ENCODE measurements around the gene PRKCE. TPM values are rescaled to one million over a fixed set of nuclear protein-coding genes. Genes with fewer than 3 reads are reported as not detected.

Gene PRKCE
- total RNA-seq, 1 experiment from 2014 or later, result 1.3 TPM

DNA sequence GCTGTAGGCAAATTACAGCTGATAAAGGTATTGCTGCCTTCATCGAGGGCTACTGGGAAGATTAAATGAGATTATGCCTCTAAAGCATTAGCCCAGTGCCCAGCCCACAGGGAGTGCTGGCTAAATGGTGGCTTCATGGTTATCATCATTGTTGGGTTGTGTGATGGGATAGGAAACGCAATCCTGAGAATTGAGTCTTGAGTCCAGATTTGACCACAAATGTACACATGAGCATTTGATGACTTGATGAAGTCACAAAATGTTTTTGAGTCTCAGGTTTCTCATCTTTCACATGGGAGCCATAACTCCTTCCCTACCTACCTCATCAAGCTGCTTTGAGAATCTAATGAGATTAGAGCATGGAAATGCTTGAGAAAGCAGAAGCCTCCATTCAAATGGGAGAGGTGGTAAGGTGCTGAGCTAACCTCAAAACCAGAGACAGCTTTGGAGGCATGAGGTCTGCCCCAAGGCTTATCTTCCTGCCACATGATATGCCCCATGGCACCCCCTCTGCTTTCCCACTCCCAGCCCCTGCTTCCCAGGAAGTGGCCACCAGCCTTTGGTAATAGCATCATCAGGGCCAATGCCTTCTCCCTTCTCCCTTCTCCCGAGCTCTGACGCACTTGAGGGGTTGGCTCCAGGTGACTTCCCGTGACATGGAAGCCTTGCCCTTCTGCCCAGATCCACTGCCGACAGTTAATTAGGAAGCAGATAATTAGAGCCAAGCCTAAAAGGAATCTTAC lies 496.3 kb downstream of the PRKCE start:
- H3K27ac ChIP-seq (ENCODE audit: insufficient read length, low read depth, low read length), result no peak overlapping the region
- H4K8ac ChIP-seq (replicated peaks; ENCODE audit: insufficient read length, low read depth, low read length), result no peak overlapping the region
- H3K79me2 ChIP-seq (ENCODE audit: insufficient read depth, low read length), result no peaks in the 10 kb centered on the region
- no peak overlapping the region for H2BK120ac ChIP-seq (ENCODE audit: low read depth, low read length, poor library complexity, severe bottlenecking)
- Mint-ChIP-seq H3K9me3 (no peaks in the 10 kb centered on the region), H3K4me1 (peaks cover 11 to 18% of the 10 kb centered on the region in 2 experiments), H3K27me3 (ENCODE audit: low read depth) (peaks cover 3% of the 10 kb centered on the region; the same call in 1 of the 2 replicates), H3K27ac (no peak overlapping the region), H3K4me3 (no peak overlapping the region), H3K36me3 (ENCODE audit: insufficient read depth in 1 of 3, low read depth in 3 of 3) (no peaks in the 10 kb centered on the region)
- H3K9ac ChIP-seq (ENCODE audit: extremely low read depth, insufficient read length, low read length), result no peak overlapping the region
- no peak overlapping the region for H3K18ac ChIP-seq (ENCODE audit: insufficient read length, low read depth, low read length)
- no peak for DNase-seq
- no peak overlapping the region for H2AK5ac ChIP-seq (ENCODE audit: insufficient read length, low read length)
- H3K23me2 ChIP-seq (ENCODE audit: insufficient read length, low read depth, low read length, poor library complexity, severe bottlenecking), result no peaks in the 10 kb centered on the region
- no peak overlapping the region for H3K56ac ChIP-seq (ENCODE audit: insufficient read length, low read depth, low read length)
- no peaks in the 10 kb centered on the region for H4K20me1 ChIP-seq (ENCODE audit: control insufficient read depth, insufficient read depth, insufficient read length)
- no peak overlapping the region for H2BK5ac ChIP-seq (ENCODE audit: insufficient read length, low read length)
- H2BK15ac ChIP-seq (ENCODE audit: low read depth, low read length), result no peak overlapping the region
- no peak overlapping the region for H3K4ac ChIP-seq (ENCODE audit: low read depth, low read length)
- TF ChIP-seq, protein P1, sequence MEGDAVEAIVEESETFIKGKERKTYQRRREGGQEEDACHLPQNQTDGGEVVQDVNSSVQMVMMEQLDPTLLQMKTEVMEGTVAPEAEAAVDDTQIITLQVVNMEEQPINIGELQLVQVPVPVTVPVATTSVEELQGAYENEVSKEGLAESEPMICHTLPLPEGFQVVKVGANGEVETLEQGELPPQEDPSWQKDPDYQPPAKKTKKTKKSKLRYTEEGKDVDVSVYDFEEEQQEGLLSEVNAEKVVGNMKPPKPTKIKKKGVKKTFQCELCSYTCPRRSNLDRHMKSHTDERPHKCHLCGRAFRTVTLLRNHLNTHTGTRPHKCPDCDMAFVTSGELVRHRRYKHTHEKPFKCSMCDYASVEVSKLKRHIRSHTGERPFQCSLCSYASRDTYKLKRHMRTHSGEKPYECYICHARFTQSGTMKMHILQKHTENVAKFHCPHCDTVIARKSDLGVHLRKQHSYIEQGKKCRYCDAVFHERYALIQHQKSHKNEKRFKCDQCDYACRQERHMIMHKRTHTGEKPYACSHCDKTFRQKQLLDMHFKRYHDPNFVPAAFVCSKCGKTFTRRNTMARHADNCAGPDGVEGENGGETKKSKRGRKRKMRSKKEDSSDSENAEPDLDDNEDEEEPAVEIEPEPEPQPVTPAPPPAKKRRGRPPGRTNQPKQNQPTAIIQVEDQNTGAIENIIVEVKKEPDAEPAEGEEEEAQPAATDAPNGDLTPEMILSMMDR (conservative IDR thresholded peaks at IDR 0.05), result no peak
- WGBS (ENCODE audit: extremely low coverage, insufficient read length, low lambda C conversion rate), result no CpG with 5 or more reads among the region's 6 CpGs
- H3K27me3 ChIP-seq (ENCODE audit: insufficient read depth, low read length), result no peaks in the 10 kb centered on the region
- H3K9me3 ChIP-seq (ENCODE audit: control insufficient read depth, low read depth, low read length), result no peaks in the 10 kb centered on the region
- H3K14ac ChIP-seq (ENCODE audit: insufficient read depth, low read length), result no peak overlapping the region
- H4K91ac ChIP-seq (ENCODE audit: insufficient read length, low read depth, low read length), result no peak overlapping the region
- no peak overlapping the region for H2AFZ ChIP-seq (ENCODE audit: low read length)
- H2BK12ac ChIP-seq (ENCODE audit: insufficient read length, low read depth, low read length), result no peak overlapping the region
- H4K5ac ChIP-seq (ENCODE audit: insufficient read length, low read depth, low read length), result no peak overlapping the region
- H3K23ac ChIP-seq (ENCODE audit: insufficient read length, low read depth, low read length), result no peak overlapping the region
- H2BK20ac ChIP-seq (ENCODE audit: low read depth, low read length, poor library complexity, severe bottlenecking), result no peak overlapping the region
- H3T11ph ChIP-seq (ENCODE audit: low read length), result no peak overlapping the region
- no peak overlapping the region for H3K4me2 ChIP-seq (ENCODE audit: insufficient read depth, insufficient read length, low read length)
- no peaks in the 10 kb centered on the region for H3K79me1 ChIP-seq (ENCODE audit: insufficient read depth, low read depth, low read length, poor library complexity, severe bottlenecking)
- peaks cover 6% of the 10 kb centered on the region for H3K4me1 ChIP-seq (ENCODE audit: insufficient read depth, low read length)
